ENCODE data around the gene LDAH.

- TF ChIP-seq CTCF (conservative IDR thresholded peaks at IDR 0.05; ENCODE audit: low read depth, low read length): no peak
- TF ChIP-seq EZH2phosphoT487 (IDR thresholded peaks at IDR 0.05; ENCODE audit: borderline replicate concordance, low read length): no peak
These were observed 149.1 kb downstream of the LDAH start for GRCh38 chr2:20673686-20674308.
